ENCODE measurements around the gene FBXO3.

- TF ChIP-seq, protein P1, sequence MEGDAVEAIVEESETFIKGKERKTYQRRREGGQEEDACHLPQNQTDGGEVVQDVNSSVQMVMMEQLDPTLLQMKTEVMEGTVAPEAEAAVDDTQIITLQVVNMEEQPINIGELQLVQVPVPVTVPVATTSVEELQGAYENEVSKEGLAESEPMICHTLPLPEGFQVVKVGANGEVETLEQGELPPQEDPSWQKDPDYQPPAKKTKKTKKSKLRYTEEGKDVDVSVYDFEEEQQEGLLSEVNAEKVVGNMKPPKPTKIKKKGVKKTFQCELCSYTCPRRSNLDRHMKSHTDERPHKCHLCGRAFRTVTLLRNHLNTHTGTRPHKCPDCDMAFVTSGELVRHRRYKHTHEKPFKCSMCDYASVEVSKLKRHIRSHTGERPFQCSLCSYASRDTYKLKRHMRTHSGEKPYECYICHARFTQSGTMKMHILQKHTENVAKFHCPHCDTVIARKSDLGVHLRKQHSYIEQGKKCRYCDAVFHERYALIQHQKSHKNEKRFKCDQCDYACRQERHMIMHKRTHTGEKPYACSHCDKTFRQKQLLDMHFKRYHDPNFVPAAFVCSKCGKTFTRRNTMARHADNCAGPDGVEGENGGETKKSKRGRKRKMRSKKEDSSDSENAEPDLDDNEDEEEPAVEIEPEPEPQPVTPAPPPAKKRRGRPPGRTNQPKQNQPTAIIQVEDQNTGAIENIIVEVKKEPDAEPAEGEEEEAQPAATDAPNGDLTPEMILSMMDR (IDR thresholded peaks at IDR 0.05; ENCODE audit: low read depth, low read length): no peak
- TF ChIP-seq POLR2A (IDR thresholded peaks at IDR 0.05; ENCODE audit: extremely low read depth, insufficient read length): no peak
- TF ChIP-seq MAX (IDR thresholded peaks at IDR 0.05; ENCODE audit: low read depth, low read length): no peak
- TF ChIP-seq MYC (IDR thresholded peaks at IDR 0.05; ENCODE audit: low read depth, low read length): no peak
Measured at GRCh38 chr11:33696931-33697638, 77.2 kb downstream of the FBXO3 start.
